Limb (tissue), 2 donors: ENCODE data around the gene OR52E5.

Experiments used
- DNase-seq, 2 donors: peaks; one replicate each; pipeline ENCODE4 v3.0.0-alpha.2; 2016; ENCODE audit errors: extremely low spot score in 2 of 2

The OR52E5 gene

DNA sequence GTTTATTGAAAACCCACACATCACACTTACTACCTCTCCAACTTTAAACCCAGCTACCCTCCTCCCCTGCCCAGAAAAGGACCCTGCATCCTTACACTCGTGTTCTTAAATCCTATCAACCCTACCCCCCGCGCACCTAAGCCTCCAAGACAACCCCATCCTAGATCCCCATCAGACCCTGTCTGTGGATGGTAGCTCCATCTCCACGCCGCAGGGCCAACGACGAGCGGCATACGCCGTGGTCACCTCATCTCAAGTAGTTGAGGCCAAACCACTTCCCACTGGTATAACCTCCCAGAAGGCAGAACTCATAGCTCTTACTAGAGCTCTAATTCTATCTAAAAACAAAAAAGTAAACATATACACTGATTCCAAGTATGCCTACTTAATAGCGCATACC, 39.7 kb downstream of the OR52E5 start:
- DNase-seq: no peak

DNA sequence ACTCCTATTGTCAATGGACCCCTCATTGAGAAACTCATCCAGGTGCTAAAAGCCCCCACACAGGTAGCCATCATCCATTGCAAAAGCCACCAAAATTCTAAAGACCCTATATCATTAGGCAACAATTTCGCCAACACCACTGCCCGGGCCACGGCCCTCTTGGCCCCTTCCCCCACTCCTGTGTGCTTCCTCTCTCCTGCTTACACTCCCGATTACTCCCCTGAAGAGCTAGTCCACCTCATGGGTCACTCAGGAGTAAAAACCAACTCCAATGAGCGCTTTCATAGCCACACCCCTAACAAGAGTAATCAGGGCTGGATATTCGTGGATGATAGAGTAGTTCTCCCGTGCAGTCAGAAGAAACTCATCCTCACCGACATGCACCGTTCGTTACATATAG, 40.1 kb downstream of the OR52E5 start:
- DNase-seq: no peak

GRCh38 chr11:5937868-5938602, 45.0 kb downstream of the OR52E5 start:
- no peak for DNase-seq

GRCh38 chr11:5938603-5938965, 45.6 kb downstream of the OR52E5 start:
- no peak for DNase-seq

DNA sequence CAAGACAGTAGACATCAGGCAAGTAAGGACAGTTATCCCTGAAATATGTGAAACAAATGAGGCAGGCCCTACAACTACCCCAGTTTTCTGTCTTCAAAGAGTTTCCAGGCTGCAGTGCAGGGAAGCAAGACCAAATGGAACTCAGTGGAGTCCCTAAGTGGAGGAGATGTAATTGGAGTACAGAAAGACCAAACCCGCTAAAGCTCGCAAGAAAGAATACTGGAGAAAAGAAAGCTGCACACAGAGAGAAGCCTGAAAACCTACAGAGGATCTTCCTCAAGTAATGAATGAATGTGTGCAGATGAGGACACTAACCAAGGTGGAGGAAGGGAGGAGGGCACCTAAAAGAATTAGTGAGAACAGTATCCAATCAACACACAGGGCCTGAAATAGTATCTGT, 47.7 kb downstream of the OR52E5 start:
- no peak for DNase-seq

GRCh38 chr11:5941951-5942350, 48.9 kb downstream of the OR52E5 start, which contains the start of gene OR56A3:
TSS of gene OR56A3 (plus strand) at chr11:5942251. CDS start at chr11:5947347, 5,096 bp downstream.
- DNase-seq: no peak
